OCI-LY1 (cell line): ENCODE measurements around the gene EIF5A.

Experiments
- H2AFZ ChIP-seq: fragments of 200-600 bp; sonication (generic), shearing (Covaris generic); 2 replicates; pipeline ENCODE4 v1.6.0; 2014; ENCODE audit warnings: antibody characterized with exemption, mild to moderate bottlenecking, low read length
- H3F3A ChIP-seq: fragments of 200-600 bp; sonication (generic), shearing (Covaris generic); 2 replicates; pipeline ENCODE4 v1.6.0; 2014; ENCODE audit warnings: mild to moderate bottlenecking, antibody characterized with exemption, low read length, moderate library complexity; ENCODE audit not compliant: insufficient read depth
- H3K27ac ChIP-seq: fragments of 200-600 bp; sonication (generic); 2 replicates; pipeline ENCODE4 v1.5.1; 2014; ENCODE audit warnings: low read length, mixed run types, mild to moderate bottlenecking, low read depth; ENCODE audit not compliant: poor library complexity, severe bottlenecking
- H3K27me3 ChIP-seq: fragments of 200-600 bp; sonication (generic); 2 replicates; pipeline ENCODE4 v1.6.0; 2014; ENCODE audit warnings: antibody characterized with exemption, mild to moderate bottlenecking, low read length, moderate library complexity; ENCODE audit not compliant: insufficient read depth
- H3K36me3 ChIP-seq: fragments of 200-600 bp; sonication (generic); 2 replicates; pipeline ENCODE4 v1.6.1; 2014; ENCODE audit warnings: mild to moderate bottlenecking, antibody characterized with exemption, low read length, moderate library complexity, mixed read lengths; ENCODE audit not compliant: insufficient read depth
- H3K4me1 ChIP-seq: fragments of 200-600 bp; sonication (generic); 2 replicates; pipeline ENCODE4 v1.5.1; 2014; ENCODE audit warnings: mild to moderate bottlenecking, low read length, moderate library complexity; ENCODE audit not compliant: insufficient read depth, severe bottlenecking
- H3K4me2 ChIP-seq: fragments of 200-600 bp; sonication (generic), shearing (Covaris generic); 2 replicates; pipeline ENCODE4 v1.6.1; 2014; ENCODE audit warnings: low read length
- H3K4me3 ChIP-seq: fragments of 200-600 bp; sonication (generic); 2 replicates; pipeline ENCODE4 v1.5.1; 2014; ENCODE audit warnings: low read length, low read depth, mild to moderate bottlenecking, mixed read lengths; ENCODE audit not compliant: poor library complexity, severe bottlenecking
- H3K79me2 ChIP-seq: fragments of 200-600 bp; shearing (Covaris generic); 2 replicates; pipeline ENCODE4 v1.6.1; 2016; ENCODE audit warnings: mixed run types, low read length, mixed read lengths; ENCODE audit not compliant: insufficient read depth
- H3K9ac ChIP-seq: fragments of 200-600 bp; sonication (generic), shearing (Covaris generic); 2 replicates; pipeline ENCODE4 v1.6.1; 2014; ENCODE audit warnings: mild to moderate bottlenecking, low read length, mixed read lengths
- H3K9me2 ChIP-seq: fragments of 200-600 bp; sonication (generic), shearing (Covaris generic); 2 replicates; pipeline ENCODE4 v1.6.1; 2014; ENCODE audit warnings: low read depth, mild to moderate bottlenecking, low read length, mixed read lengths
- H3K9me3 ChIP-seq: fragments of 200-600 bp; shearing (Covaris generic); 2 replicates; pipeline ENCODE4 v1.6.1; 2014; ENCODE audit warnings: low read length, mixed read lengths
- H4K20me1 ChIP-seq: fragments of 200-600 bp; sonication (generic), shearing (Covaris generic); 2 replicates; pipeline ENCODE4 v1.6.0; 2016; ENCODE audit warnings: mild to moderate bottlenecking, low read length; ENCODE audit not compliant: insufficient read depth
- CTCF ChIP-seq: fragments of 200-600 bp; sonication (generic), shearing (Covaris generic); IDR thresholded peaks from 2 replicates; pipeline ENCODE4 v1.5.1; 2017; ENCODE audit warnings: mild to moderate bottlenecking, antibody characterized with exemption, low read length, moderate library complexity, mixed read lengths
- EZH2 ChIP-seq: fragments of 200-600 bp; sonication (generic), shearing (Covaris generic); IDR thresholded peaks from 2 replicates; pipeline ENCODE4 v1.8.0; 2017; ENCODE audit warnings: borderline replicate concordance, mixed run types, mild to moderate bottlenecking, antibody characterized with exemption, low read length, moderate library complexity, mixed read lengths

EIF5A gene

GRCh38 chr17:7351665-7352502, 44.5 kb downstream of the EIF5A start, which contains the start of gene KCTD11:
Gene KCTD11, plus strand, starts transcription at chr17:7352162.
- Histone ChIP-seq H3K4me1 (peaks cover 36% of the 10 kb centered on the region), H3K4me2 (peak within 1 kb of the TSS; percentile 90), H3F3A (peaks cover 5% of the 10 kb centered on the region; the same call in 1 of the 2 replicates), H3K27me3 (no peaks in the 10 kb centered on the region), H3K9me2 (no peaks in the 10 kb centered on the region), H3K79me2 (no peaks in the 10 kb centered on the region), H2AFZ (no peak within 1 kb of the TSS), H4K20me1 (no peaks in the 10 kb centered on the region), H3K9me3 (no peaks in the 10 kb centered on the region), H3K27ac (peak within 1 kb of the TSS; percentile 83), H3K36me3 (peaks cover 9% of the 10 kb centered on the region; the same call in 1 of the 2 replicates), H3K4me3 (peak within 1 kb of the TSS; percentile 71), H3K9ac (peak within 1 kb of the TSS; percentile 77)
- TF ChIP-seq CTCF (no peak; the same call in 1 of the 2 replicates), EZH2 (no peak)

GRCh38 chr17:7352503-7352889, 45.1 kb downstream of the EIF5A start:
- peak overlapping the region; percentile 71 for H3K4me3 ChIP-seq
- peaks cover 36% of the 10 kb centered on the region for H3K4me1 ChIP-seq
- H3K9me3 ChIP-seq = no peaks in the 10 kb centered on the region
- no peaks in the 10 kb centered on the region for H3K9me2 ChIP-seq
- 0 out of 2 replicates have a peak, but pooled peaks cover 4% of the 10 kb centered on the region for H3K36me3 ChIP-seq
- H2AFZ ChIP-seq = no peak overlapping the region
- no peaks in the 10 kb centered on the region for H3K79me2 ChIP-seq
- TF ChIP-seq EZH2 (no peak), CTCF (peak; percentile 51; the same call in 1 of the 2 replicates)
- no peak overlapping the region for H3K27ac ChIP-seq
- no peaks in the 10 kb centered on the region for H3K27me3 ChIP-seq
- H3K9ac ChIP-seq = peak overlapping the region; percentile 77; the same call in 1 of the 2 replicates
- no peaks in the 10 kb centered on the region for H4K20me1 ChIP-seq
- H3F3A ChIP-seq = peaks cover 5% of the 10 kb centered on the region; the same call in 1 of the 2 replicates
- H3K4me2 ChIP-seq = peak overlapping the region; percentile 90

- H3K4me3 ChIP-seq = peak overlapping the region; percentile 71
These were observed 45.6 kb downstream of the EIF5A start for GRCh38 chr17:7352910-7353635.

More at GRCh38 chr17:7352910-7353635, 45.6 kb downstream of the EIF5A start:
- Histone ChIP-seq H3K4me1 (peaks cover 36% of the 10 kb centered on the region), H3K27ac (no peak overlapping the region), H3K79me2 (no peaks in the 10 kb centered on the region), H4K20me1 (no peaks in the 10 kb centered on the region), H3F3A (peaks cover 5% of the 10 kb centered on the region; the same call in 1 of the 2 replicates), H3K9ac (no peak overlapping the region; the same call in 1 of the 2 replicates), H2AFZ (no peak overlapping the region), H3K4me2 (peak overlapping the region; percentile 90; the same call in 1 of the 2 replicates), H3K36me3 (no peaks in the 10 kb centered on the region), H3K27me3 (no peaks in the 10 kb centered on the region), H3K9me2 (no peaks in the 10 kb centered on the region), H3K9me3 (no peaks in the 10 kb centered on the region)
- TF ChIP-seq EZH2 = no peak
- TF ChIP-seq CTCF = no peak
